ENCODE results near the gene ABT1.

The ABT1 gene

DNA sequence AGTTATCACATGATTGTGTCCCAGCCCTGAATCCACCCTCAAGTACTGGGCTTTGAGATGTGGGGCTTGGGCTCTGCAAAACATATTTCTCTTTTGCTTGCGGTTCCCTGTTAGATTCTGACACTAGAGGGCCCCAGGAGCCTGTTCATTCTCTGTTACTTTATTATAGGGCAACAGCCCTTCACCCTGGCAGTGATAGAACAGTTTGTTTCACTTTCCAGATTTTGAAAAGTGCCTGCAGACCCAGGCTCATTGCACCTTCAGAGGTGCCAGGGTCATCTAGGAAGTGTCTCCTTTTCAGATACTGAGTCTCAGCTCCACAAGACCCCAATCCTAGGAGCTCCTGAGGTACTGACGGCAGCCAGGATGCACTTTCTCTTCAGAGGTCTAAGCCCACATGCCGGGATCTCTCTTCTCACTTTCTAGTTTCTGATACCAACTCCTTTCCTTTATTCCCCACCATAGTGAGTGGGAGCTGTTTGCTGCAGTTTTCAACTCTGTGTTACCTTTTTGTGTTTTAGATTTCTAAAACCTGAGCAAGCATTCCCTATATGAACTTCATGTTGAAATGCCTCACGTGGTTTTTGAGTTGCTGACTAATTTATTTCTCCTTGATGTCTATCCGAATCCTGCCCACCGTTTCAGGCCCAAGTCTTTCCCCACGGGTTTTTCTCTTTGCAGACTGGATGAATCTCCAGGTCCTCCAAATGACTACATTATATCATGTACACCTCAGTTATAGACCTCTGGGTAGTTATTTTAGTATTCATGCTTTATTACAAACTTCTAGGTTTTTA lies 10.9 kb downstream of the ABT1 start:
- DNase-seq: peak; percentile 68

DNA sequence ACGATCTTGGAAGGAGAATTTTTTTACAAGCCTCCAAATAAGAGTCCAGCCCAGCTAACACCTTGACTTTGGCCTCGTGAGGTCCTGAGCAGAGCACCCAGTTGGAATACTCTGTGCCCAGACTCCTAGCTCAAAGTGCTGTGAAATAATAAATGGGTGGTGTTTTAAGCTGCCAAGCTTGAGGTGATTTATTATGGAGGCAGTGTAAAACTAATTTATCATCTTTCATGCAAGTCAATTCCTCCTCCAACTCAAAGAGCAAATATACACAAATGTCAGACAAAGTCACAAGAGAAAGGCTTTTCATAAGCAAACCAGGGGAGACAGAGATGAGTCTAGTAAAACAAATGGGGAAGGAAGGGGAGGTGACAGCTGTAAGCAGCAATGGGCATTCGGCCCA lies 12.7 kb downstream of the ABT1 start:
- no peak for DNase-seq

DNA sequence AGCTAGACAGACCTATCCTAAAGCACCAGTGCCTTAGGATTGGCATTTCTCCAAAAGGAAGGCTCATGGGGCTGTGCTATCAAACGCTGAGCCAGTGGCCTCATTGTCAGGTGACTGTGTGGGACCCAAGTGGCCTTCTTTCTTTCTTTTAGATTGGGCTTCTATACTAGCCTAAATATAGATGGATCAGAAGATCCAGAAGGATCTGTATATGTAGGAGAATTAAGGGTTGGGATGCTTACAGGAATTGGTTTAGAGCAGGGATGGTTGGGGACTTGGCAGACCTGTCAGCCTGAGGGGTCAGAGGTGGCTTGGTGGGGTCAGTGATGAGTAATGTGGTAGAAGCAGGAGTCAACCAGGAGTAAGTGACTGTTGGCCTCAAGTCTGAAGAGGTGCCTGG lies 14.8 kb downstream of the ABT1 start:
- no peak for DNase-seq

DNA sequence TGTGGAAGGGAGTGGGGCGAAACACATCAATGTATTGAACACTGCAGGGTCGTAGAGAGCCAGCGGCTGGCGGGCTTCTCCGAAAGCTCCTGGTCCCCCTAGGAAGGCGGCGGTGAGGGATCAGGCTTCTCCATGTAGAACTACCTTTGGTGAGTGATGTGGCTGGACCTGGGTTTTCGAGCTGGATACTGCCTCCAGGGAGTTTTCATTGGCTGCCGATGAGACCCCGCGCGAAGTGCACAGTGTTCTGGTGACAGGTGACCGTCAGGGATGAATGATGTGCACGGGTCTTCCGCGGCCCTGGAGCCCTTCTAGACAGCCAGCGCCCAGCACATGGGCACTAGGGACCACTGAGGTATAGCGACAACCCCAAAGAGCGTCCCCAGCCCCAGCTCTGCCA lies 16.4 kb downstream of the ABT1 start:
- DNase-seq: no peak

DNA sequence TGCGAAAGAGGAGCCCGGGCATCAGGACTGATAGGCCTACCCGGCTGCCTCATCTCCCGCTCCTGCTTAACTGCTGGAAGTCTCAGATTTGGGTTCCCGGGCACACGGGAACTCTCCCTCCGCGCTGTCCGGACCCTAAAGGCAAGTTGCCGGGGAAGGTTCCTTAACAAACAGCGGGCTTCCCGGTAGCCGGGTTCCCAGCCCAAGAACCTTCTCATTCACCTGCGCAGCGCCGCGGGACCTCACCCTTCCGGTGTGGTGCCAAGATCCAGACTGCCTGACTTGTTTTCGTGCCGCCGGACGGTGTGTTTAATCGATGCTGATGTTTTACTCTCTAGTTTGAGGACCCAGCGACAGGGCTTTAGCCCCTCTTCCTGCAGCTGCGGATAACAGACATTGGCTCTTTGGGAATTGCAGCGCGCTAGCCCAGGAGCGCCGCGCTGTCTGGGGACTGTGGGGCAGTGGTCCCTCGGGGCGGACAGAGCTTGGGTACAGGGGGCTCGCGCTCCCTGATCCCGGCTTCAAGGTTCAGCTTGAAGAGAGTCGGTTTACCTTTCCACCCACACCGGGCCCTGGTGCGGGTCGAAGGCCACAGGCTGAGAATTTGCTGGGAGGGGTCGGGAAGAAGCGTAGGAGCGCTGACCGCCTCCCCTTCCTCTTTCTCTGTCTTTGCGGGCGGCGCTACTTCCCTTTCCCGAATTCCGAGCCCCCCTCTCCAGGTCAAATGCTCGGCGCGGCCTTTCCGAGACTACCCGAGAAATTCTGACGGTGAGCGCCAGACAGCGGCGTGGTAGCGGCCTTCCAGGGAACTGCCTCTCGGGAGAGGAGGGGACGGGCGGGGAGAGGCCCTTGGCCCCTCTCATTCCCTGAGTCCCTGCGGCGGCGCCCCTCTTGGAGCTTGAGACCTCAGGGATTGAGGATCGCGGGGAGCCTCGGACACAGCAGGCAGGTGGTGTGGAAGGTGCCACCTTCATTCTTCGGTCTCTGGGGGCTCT lies 17.2 kb downstream of the ABT1 start:
- peak; percentile 17 for DNase-seq

DNA sequence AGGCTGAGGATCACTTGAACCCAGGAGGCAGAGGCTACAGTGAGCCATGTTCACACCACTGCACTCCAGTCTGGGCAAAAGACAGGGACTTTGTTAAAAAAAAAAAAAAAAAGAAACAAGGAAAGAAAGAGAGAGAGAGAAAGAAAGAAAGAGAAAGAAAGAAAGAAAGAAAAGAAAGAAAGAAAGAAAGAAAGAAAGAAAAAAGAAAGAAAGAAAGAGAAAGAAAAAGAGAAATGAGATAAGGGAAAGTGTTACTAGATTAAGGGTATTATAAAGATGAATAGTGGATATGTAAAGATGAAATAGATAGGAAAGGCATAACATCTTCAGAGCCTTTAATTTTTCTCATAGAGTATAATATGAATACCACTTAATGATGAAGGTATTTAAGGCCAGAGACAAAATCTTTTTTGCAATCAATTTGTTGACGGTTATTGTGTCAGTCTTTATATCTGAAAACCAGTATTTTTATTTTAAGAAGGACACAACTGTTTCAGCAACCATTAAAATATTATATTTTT lies 26.6 kb downstream of the ABT1 start:
- no peak for DNase-seq

DNA sequence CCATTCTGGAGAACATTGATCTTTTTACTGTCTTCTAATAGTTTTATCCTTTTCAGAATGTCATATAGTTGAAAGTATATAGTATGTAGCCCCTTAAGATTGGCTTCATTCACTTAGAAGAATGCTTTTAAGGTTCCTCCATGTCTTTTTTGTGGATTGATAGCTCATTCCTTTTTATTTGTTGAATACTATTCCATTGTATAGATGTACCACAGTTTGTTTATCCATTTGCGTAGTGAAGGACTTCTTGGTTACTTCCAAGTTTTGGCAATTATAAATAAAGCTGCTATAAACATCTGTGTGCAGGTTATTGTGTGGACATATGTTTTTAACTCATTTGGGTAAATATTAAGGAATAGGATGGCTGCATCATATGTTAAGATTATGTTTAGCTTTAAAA lies 27.8 kb downstream of the ABT1 start:
- DNase-seq: no peak

DNA sequence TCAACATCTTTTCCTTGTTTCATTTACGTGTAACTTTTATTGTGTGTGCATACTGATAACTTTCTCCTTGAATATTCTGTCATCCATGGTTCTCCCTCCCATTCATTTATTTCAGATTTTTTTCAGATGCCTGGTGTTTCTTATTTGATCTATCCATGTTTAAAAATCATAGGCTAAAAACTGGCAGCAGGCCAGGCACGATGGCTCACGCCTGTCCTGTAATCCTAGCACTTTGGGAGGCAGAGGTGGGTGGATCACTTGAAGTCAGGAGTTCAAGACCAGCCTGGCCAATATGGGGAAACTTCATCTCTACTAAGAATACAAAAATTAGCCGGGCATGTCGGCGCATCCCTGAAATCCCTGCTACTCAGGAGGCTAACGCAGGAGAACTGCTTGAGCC lies 31.1 kb downstream of the ABT1 start:
- no peak for DNase-seq

DNA sequence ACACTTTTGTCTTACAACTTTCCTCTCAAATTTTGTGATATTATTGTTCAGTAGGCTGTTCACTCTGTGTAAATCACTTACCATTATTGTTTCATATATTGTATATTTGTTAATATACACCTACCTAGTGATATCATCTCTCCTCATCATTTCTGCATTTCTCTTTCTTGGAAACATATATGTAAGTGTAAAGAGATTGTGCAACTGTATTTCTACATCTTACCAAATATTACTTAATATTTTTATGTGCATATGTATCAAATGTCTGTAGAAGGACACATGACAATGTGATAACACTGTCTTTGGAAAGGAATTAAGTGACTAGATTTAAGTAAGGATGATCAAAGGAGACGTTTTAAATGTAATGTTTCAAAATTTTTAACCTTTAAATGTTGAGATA lies 32.6 kb downstream of the ABT1 start:
- no peak for DNase-seq

DNA sequence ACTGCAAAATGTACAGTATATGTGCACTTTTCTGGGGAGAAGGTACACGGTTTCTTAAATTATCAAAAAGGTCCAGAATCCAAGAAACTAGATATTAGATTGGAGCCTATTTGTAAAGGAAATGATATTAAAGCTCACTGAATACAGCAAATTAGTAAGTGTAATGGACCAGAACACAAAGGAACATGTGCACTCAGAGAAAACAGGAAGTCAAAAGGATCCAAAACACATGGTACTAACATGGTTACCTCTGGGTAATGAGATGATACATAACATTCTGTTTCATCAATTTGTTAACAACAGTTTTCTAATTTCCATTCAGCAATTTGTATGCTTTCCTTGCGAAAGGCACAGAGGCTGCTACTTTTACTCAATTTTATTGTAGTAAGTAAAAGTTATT lies 44.1 kb downstream of the ABT1 start:
- DNase-seq: no peak

DNA sequence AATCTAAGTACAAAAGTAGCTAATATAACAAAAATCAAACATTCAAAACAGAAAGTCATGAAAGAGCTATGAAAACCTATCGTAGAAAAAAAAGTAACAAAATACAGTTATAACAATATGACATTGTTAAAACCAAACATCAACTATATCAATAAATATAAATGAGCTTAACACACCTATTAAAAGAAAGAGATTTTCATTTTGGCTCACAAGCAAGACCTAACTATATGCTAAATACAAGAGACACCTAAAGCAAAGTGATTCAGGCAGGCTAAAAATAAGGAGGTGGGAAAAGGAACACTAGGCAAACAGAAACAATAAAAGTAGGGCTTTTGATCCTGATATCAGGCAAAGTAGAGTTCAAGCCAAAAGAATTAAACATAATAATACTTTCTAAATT lies 49.3 kb downstream of the ABT1 start:
- no peak for DNase-seq

Data from central memory CD4-positive, alpha-beta T cell (primary cell).